ENCODE measurements around the gene ITPR3.

The ITPR3 gene

GRCh38 chr6:33620856-33621710, at the start of gene ITPR3:
ITPR3 (plus strand) TSS chr6:33621322; CDS start chr6:33621603, 281 bp downstream.
- DNase-seq, result peak; percentile 81

- DNase-seq, result no peak
Observed at GRCh38 chr6:33571637-33572316, 49.3 kb upstream of the ITPR3 start.

- DNase-seq, result no peak
Observed at GRCh38 chr6:33575211-33575610, 45.9 kb upstream of the ITPR3 start.

GRCh38 chr6:33576668-33577067, 44.5 kb upstream of the ITPR3 start:
- DNase-seq, result no peak

GRCh38 chr6:33577106-33577535, 44.0 kb upstream of the ITPR3 start:
- DNase-seq, result peak; percentile 39

GRCh38 chr6:33577718-33578117, 43.4 kb upstream of the ITPR3 start:
- DNase-seq, result no peak

- no peak for DNase-seq
Observed at GRCh38 chr6:33578164-33578563, 43.0 kb upstream of the ITPR3 start.

GRCh38 chr6:33578588-33579011, 42.5 kb upstream of the ITPR3 start:
- DNase-seq, result peak; percentile 69

- peak; percentile 86 for DNase-seq
Observed at GRCh38 chr6:33579828-33580714, 41.1 kb upstream of the ITPR3 start, which contains the start of gene BAK1. BAK1 (minus strand) TSS chr6:33580276; CDS start chr6:33577604, 2,672 bp downstream.

GRCh38 chr6:33581186-33581585, 39.9 kb upstream of the ITPR3 start:
- no peak for DNase-seq

GRCh38 chr6:33583591-33584155, 37.4 kb upstream of the ITPR3 start:
- no peak for DNase-seq

GRCh38 chr6:33584700-33585402, 36.3 kb upstream of the ITPR3 start:
- no peak for DNase-seq

- DNase-seq, result peak; percentile 91
Observed at GRCh38 chr6:33585403-33586107, 35.6 kb upstream of the ITPR3 start.

- no peak for DNase-seq
Observed at GRCh38 chr6:33586108-33586640, 34.9 kb upstream of the ITPR3 start.

GRCh38 chr6:33587529-33587928, 33.6 kb upstream of the ITPR3 start:
- no peak for DNase-seq

- no peak for DNase-seq
Observed at GRCh38 chr6:33588894-33589293, 32.2 kb upstream of the ITPR3 start.

- no peak for DNase-seq
Observed at GRCh38 chr6:33589392-33589730, 31.8 kb upstream of the ITPR3 start.

GRCh38 chr6:33589731-33590530, 31.2 kb upstream of the ITPR3 start:
- peak; percentile 50 for DNase-seq

GRCh38 chr6:33590531-33591198, 30.5 kb upstream of the ITPR3 start:
- DNase-seq, result no peak

Measured in CD4-positive, alpha-beta T cell treated with Interleukin-12 subunit alpha and Interleukin-12 subunit beta, for 1 hour (primary cell).